NCI-H187 (cell line): ENCODE results near the gene TM9SF4.
A peak's percentile ranks its signal among the peaks of the same experiment; 100 is the strongest.

ENCODE experiments used
- DNase-seq, 2 experiments: peaks; one replicate each; lab custom pipeline; 2025; lab: John Stamatoyannopoulos, UW

Gene TM9SF4

DNA sequence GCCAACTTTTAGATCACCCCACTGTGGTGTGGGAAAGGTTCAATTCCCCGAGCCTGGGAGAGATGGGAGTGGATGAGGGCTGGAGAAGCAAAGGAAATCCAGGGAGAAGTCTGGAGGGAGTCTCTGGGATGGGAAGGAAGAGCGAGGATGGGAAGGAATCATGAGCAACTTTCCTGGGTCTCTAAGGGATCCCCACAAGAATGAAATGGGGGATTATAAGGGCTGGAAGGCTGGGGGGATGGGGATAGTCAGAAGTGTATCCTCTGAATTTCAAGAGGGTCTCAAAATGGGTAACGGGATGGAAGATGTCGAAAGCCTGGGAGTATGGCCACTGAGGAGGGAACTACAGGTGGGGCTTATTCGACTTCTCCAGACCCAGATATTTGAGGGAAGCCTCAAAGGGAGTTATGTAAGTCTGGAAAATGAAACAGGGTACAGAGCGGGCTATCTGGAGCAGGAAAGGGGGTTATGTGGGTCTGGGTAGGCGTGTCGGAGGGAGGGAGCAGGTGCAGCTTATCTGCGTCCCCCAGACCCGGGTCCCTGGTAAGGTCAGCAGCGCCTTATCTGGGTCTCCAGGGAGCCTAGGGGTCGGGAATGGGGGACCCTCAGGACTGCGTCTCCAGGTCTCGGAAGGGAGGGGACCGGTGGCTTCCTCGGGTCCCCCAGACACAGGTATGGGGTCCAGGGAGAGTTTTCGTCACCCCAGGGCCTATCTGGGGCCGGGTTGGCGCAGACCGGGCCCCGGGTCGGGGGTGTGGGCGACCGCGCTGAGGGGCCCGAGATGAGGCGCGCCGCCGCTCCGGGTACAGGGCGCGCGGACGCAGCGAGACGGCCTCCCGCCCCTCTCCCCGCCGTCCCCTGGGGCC is 97.5 kb downstream of the TM9SF4 start:
- no peak for DNase-seq

- peak; percentile 75 to 82 for DNase-seq
Measured at GRCh38 chr20:32207626-32208498, 98.3 kb downstream of the TM9SF4 start, which contains the start of the genes PLAGL2 and POFUT1. Gene PLAGL2 (minus strand): TSS chr20:32207743. CDS start chr20:32202178, 5,565 bp downstream. Gene POFUT1 (plus strand): TSS chr20:32207880. CDS start chr20:32207942, 62 bp downstream.

DNA sequence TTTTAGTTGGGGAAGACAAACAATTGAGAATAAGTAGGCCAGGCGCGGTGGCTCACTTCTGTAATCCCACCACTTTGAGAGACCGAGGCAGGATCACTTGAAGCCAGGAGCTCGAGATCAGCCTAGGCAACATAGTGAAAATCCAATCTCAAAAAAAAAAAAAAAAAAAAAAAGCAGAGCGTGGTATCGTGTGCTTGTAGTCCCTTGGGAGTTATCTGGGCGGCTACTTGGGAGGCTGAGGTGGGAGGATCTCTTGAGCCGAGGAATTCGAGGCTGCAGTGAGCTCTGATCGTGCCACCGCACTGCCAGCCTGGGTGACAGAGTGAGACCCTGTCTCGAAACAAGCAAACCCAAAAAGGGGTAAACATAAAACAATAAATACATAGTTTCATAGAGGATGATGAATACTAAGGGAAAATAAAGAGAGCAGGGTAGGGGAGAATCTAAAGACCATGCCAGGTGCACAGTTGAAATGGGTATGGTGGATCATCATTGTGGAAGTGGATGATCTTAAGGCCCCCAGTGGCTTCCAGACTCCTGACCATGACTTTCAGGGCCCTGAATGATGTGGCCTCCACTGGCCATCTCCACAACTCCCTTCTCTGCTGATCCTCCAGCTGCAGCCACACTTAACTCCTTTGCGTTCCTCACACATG is 99.1 kb downstream of the TM9SF4 start:
- DNase-seq: no peak

- DNase-seq: no peak
Measured at GRCh38 chr20:32209850-32210605, 100.5 kb downstream of the TM9SF4 start.

DNA sequence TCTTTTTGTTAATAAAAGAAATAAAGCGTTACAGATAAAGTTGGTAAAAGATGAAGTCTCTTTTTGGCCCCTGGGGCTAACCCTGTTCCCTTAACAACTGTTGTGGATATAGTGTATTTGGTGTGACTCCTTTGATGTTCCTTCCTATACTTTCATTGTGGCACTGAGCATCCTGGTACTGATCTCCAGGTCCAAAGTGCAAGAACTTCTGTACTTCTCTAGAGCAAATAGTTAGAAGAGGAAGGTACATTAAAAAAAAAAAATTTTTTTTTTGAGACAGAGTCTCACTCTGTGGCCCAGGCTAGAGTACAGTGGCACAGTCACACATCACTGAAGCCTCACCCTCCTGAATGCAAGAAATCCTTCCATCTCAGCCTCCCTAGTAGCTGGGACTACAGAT is 104.4 kb downstream of the TM9SF4 start:
- no peak for DNase-seq

GRCh38 chr20:32215147-32215546 is 105.6 kb downstream of the TM9SF4 start:
- no peak for DNase-seq

DNA sequence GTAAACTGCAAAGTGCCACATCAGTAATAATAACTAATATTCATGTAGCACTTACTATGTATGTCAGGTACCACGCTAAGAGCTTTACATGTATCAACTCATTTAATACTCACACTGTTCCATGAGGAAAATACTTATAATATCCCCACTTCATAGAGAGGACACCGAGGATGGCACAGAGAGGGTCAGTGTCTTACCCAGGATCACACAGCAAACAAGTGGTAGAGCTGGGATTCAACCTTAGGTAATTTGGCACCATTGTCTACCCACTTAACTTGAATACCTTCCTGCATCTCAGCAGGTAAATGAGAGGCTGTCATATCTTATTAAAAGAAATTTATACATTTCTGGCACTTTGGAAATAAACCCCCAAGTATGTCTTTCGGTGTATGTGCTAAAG is 106.2 kb downstream of the TM9SF4 start:
- no peak for DNase-seq

DNA sequence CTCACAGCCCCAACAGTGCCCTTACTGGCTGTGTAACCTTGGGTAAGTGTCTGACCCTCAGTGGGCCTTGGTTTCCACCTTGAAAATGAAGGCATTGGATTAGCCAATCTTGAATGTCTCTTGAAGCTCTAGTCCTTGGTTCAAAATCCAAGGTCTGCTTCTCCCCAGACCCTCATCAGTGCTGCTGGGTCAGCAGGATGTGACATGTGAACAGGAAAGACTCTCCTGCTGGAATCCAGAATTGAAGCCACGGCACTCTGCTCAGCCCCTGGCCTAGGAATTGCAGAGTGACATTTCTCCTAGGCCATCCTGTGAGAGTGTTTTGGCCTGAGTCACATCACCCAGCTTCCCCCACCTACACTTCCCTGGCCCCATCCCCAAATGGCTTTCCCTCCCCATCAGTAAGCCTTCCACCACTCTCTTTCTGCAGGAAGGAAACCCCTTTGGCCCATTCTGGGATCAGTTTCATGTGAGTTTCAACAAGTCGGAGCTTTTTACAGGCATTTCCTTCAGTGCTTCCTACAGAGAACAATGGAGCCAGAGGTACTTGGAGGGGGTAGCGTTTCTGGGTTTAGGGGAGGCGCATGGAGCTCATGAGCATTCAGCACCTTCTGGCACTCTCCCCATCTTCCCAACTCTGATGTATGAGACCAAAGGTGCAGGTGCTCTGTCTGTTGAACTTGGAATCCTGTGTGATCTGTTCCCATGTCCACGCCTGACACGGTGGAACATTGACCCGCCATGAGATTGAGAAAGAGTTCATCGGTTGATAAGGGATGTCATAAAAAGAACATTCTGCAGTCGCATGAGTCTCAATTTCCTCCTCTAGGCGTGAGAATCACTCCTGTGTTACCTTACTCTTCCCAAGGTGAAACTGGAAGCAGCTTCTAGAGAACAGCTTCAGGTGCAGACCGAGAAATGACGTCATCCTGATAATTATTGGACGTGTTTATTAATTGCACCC is 106.9 kb downstream of the TM9SF4 start:
- DNase-seq: no peak
